Measurements from ENCODE around the gene GDF3. TPM values are rescaled to one million over a fixed set of nuclear protein-coding genes. Genes with fewer than 3 reads are reported as not detected.

GDF3 gene
- total and polyA plus RNA-seq, 9 of the 15 experiments (the other 6 are each of a cell fraction or from before 2014, with no cell fraction given) = not detected

- in situ Hi-C loops (cut with MboI) = no loop called here
- H3K4me2 ChIP-seq (ENCODE audit: insufficient read depth, low read length) = no peak overlapping the region
- TF ChIP-seq ZKSCAN1 (IDR thresholded peaks at IDR 0.05; ENCODE audit: low read depth, low read length) (no peak), TCF7L2 (IDR thresholded peaks at IDR 0.05; ENCODE audit: low read depth, low read length) (no peak), SMARCA5 (IDR thresholded peaks at IDR 0.05) (no peak), GABPA (tag; conservative IDR thresholded peaks at IDR 0.05; ENCODE audit: low read depth) (no peak), EP400 (IDR thresholded peaks at IDR 0.05) (no peak), GTF2F1 (IDR thresholded peaks at IDR 0.05; ENCODE audit: low read depth, low read length) (no peak), CEBPB (tag; IDR thresholded peaks at IDR 0.05) (no peak), NFE2L1 (tag; IDR thresholded peaks at IDR 0.05; ENCODE audit: borderline replicate concordance, low read depth) (no peak), ZNF830 (CRISPR knock-in tag; IDR thresholded peaks at IDR 0.05) (no peak), L3MBTL2 (IDR thresholded peaks at IDR 0.05) (no peak), ID3 (CRISPR knock-in tag; IDR thresholded peaks at IDR 0.05) (no peak), ID3 (tag; IDR thresholded peaks at IDR 0.05) (no peak), SPI1 (IDR thresholded peaks at IDR 0.05; ENCODE audit: borderline replicate concordance, low read depth, low read length) (peak; percentile 68; the same call in 1 of the 2 replicates), FOXK2 (conservative IDR thresholded peaks at IDR 0.05 in 1 of 2, IDR thresholded peaks at IDR 0.05 in 1 of 2; ENCODE audit: low read depth in 2 of 2) (no peak), RAD21 (CRISPR knock-in tag; conservative IDR thresholded peaks at IDR 0.05 in 1 of 2, IDR thresholded peaks at IDR 0.05 in 1 of 2) (peak in 1 of 2 experiments; percentile 39; a peak in 2 of 4 replicates), ELK1 (CRISPR knock-in tag; IDR thresholded peaks at IDR 0.05) (no peak), CBX2 (IDR thresholded peaks at IDR 0.05; ENCODE audit: insufficient read depth, low read length, poor library complexity, severe bottlenecking) (no peak), MTF1 (CRISPR knock-in tag; IDR thresholded peaks at IDR 0.05; ENCODE audit: borderline replicate concordance) (no peak), TEAD4 (IDR thresholded peaks at IDR 0.05; ENCODE audit: low read length) (no peak), TEAD4 (CRISPR knock-in tag; IDR thresholded peaks at IDR 0.05; ENCODE audit: borderline replicate concordance) (no peak)
- TF ChIP-seq, protein P1, sequence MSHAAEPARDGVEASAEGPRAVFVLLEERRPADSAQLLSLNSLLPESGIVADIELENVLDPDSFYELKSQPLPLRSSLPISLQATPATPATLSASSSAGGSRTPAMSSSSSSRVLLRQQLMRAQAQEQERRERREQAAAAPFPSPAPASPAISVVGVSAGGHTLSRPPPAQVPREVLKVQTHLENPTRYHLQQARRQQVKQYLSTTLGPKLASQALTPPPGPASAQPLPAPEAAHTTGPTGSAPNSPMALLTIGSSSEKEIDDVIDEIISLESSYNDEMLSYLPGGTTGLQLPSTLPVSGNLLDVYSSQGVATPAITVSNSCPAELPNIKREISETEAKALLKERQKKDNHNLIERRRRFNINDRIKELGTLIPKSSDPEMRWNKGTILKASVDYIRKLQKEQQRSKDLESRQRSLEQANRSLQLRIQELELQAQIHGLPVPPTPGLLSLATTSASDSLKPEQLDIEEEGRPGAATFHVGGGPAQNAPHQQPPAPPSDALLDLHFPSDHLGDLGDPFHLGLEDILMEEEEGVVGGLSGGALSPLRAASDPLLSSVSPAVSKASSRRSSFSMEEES (CRISPR knock-in tag; IDR thresholded peaks at IDR 0.05) = no peak
Measured at GRCh38 chr12:7667125-7667524, 28.4 kb downstream of the GDF3 start.

More at GRCh38 chr12:7667125-7667524, 28.4 kb downstream of the GDF3 start:
- Histone ChIP-seq H3K4me3 (no peak overlapping the region), H3K36me3 (ENCODE audit: control insufficient read depth, insufficient read depth, low read length) (no peaks in the 10 kb centered on the region), H3K9ac (ENCODE audit: insufficient read depth in 1 of 2, low read depth in 2 of 2, low read length in 2 of 2) (no peak overlapping the region), H3K79me2 (ENCODE audit: control insufficient read depth, insufficient read depth, low read length) (no peaks in the 10 kb centered on the region), H3K4me1 (replicated peaks in 1 of 2; ENCODE audit: control insufficient read depth in 2 of 2, insufficient read depth in 2 of 2, low read length in 2 of 2) (no peaks in the 10 kb centered on the region), H3K27ac (ENCODE audit: extremely low read depth, low read depth, low read length) (no peak overlapping the region), H3K27me3 (ENCODE audit: control insufficient read depth in 2 of 2, insufficient read depth in 2 of 2, low read length in 2 of 2) (no peaks in the 10 kb centered on the region; a peak in 2 of 5 replicates), H4K20me1 (replicated peaks; ENCODE audit: control insufficient read depth, insufficient read depth, low read length) (no peaks in the 10 kb centered on the region), H2AFZ (ENCODE audit: low read depth, low read length) (no peak overlapping the region), H3K9me1 (ENCODE audit: control insufficient read depth, insufficient read depth, low read length) (no peaks in the 10 kb centered on the region), H3K9me3 (replicated peaks; ENCODE audit: control insufficient read depth, insufficient read depth, low read depth, low read length) (no peaks in the 10 kb centered on the region)
- POLR2A ChIA-PET = no interaction called here
- ATAC-seq = no peak
- peak in 2 of 4 experiments; percentile 11 to 20 for DNase-seq (ENCODE audit: extremely low read depth in 1 of 4, low spot score in 3 of 4)
- no TSS peak for BruUV-seq (replicated peaks)
- CTCF ChIA-PET (ENCODE audit: low intra/inter-chr PET ratio) = no interaction called here
- 16% methylated on average over 4 of the region's 4 CpGs for WGBS (ENCODE audit: insufficient coverage, low coverage, missing lambda C conversion rate)
- no peak for FAIRE-seq
- intact Hi-C loops (cut with micrococcal nuclease) = loop anchor here (1.0 kb wide), 1 partner anchor 24 kb away; no protein-coding TSS in a partner anchor
